Fibroblast of skin of right quadriceps (primary cell): ENCODE measurements around the gene FAM131C.
A peak's percentile ranks its signal among the peaks of the same experiment; 100 is the strongest.

Experiments
- DNase-seq: peaks from one replicate; pipeline ENCODE4 v3.0.0-alpha.2; 2013

The FAM131C gene

DNA sequence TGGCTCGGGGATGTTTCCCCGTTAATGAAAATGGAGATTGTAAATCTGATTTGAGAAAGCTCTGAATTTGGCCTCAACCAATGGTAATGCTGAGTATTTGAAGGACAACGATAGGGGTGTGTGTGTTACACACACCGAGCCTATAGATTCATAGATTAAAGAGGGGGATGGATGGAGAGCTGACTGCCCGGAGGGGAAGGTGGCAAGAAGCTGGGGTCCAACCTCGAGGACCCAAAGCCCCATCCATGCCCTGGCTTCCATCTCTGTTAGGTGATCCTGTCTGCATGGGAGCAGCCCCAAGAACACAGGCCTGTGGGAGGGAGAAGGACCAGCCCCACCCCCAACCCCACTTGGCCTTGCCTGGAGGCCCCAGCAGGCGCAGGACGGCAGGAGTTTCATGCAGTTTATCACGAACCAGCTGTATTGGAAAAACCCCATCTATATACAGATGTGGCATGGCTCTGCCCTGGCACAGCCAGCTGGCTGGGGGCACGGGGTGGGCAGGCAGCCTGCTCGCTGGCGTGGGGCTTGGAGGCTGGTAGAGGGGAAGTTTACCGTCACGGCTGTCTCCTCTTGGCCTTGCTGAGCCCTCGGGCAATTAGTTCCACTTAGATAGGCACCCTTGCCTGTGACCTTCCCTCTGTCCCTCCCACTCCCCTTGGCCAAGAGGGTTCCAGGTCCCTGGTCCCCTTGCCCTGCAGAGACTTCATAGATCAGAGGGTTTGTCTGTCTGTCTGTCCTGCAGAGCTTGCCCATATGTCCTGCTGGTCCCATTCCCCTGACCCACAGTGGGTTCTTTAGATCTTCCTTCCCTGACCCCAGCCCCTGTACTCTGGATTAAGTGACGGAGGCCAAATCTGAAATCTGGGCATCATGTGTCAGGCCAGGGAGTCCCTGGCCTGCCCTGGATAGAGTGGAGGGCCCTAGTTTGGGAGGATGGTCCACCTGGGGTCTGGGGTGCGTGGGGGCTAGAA lies 58.7 kb downstream of the FAM131C start:
- peak; percentile 47 for DNase-seq

DNA sequence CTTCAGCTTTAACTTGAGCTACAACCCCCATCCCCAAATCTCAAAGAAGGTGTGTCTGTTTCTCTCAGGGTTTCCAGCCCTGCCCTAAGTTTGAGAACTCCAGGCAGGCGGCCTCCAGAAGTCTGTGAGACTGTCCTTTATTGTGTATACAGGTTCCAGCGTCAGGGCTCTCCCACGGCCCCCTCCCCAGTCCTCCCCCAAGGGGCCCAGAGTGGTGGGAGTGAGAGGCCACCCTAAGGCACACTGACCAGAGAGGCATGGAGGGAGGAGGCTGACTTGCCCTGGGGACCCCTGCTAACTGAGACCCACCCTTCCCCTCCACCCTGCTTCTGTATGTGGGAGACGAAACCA lies 59.6 kb downstream of the FAM131C start:
- no peak for DNase-seq

DNA sequence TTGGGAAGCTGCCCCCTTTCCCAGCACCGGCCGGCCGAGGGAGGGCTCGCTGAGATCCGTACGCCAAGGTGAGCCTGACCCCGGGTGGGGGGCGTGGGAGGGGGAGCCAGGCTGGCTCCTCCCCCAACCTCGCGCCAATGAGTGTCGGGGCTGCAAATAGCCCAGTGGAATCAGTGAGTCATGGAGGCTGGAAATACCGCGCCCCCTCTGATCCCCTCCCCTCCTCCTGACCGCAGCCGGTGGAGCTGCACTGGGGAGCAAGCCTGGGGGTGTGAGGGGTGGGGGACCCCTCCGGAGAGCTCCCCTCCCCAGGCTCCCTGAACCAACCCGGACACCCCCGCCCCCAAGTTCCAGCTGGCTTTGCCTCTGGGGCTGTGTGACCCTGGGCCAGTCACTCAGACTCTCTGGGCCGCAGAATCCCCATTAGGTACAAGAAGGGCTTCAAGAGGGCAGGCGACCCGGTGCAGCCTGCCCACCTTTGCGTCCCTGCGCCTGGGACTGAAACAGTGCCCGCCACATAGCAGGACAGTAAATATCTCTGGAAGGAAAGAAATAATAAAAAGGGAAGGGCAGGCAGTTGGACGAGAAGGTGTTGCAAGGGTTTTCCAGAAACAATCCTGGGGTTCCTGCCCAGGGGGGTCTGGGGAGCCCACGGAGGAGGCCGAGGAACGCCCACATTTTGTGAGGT lies 60.1 kb downstream of the FAM131C start:
- DNase-seq = peak; percentile 82

DNA sequence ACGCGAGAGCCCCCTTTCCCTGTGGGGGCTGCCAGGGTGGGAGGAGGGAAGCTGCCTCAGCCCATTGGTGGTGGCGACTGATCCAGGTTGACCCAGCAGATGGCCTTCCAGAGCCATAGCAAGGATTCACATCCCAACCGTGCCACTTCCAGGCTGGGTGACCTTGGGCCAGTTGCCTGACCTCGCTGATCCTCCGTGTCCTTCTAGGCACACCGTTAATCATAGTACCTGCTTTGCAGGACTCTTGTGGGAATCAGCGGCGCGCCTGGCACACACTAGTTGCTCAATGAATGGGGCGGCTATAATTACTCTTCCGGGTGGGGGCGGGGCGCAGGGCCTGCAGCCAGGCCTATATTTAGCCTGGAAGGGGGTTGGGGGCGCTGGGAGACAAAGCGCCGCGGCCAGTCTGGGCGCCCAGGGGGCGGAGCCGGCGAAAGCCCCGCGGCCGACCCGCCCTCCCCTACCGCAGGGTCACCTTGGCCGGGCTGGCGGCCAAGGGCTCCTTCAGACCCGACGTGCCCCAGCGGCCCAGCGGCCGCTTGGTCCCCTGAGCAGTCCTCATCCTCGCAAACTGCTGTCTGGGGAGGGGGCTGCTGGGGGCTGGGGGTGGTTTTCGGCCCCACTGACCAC lies 60.7 kb downstream of the FAM131C start:
- DNase-seq = peak; percentile 84

DNA sequence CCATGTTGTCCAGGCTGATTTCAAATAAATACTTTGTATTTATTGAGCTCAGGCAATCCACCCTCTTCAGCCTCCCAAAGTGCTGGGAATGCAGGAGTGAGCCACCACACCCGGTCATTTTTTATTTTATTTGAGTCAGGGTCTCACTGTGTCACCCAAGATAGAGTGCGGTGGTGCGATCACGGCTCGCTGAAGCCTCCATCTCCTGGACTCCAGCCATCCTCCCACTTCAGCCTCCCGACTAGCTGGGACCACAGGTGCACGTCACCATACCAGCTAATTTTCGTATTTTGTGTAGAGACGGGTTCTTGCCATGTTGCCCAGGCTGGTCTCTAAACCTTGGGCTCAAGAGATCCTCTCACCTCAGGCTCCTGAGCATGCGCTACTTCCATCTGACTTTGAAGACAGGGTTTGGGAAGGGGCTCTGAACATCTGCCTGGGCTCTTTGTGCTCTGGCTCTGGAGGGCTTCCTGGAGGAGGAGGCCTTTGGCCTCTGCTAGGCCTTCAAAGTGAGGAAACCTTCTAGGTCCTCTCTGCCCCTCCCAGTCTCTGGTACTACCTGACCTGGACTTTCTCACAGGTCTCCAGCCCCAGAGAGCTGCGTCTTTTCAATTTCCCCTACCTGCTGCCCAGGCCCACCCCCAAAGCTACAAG lies 61.4 kb downstream of the FAM131C start:
- DNase-seq = no peak

DNA sequence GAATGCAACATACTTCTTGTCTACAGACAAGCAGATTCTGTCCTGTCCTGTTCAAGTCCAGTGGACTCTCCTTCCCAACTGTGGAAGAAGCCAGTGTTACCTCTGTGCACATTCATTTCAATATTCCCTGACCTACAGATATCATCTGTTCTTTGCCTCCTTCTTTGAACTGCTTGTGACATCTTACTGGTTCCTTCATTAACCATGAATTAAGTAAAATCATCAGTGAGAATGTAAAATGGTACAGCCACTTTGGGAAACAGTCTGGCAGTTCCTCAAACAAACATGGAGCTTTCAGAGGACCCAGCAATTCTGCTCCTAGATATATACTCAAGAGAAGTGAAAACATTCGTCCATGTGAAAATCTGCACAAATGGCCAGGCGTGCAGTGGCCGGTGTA lies 62.6 kb downstream of the FAM131C start:
- no peak for DNase-seq

DNA sequence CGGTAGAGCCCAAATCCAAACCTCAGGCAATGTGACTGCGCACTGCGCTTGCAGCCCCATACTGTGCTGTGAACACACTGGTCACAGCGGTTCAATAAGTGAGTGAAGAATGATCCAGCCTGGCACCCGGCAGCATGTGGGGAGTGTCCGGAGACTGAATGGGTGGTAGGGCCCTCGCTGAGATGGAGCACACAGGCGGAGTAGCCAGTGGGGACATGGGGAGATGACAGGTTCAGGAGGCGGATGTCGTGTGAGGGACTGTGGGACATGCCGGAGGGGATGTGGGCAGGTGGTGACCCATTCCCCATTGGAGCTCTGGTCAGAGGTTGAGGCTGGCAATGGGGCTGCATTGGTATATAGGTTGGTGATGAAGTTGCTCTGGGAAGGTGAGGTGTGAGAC lies 63.8 kb downstream of the FAM131C start:
- no peak for DNase-seq

DNA sequence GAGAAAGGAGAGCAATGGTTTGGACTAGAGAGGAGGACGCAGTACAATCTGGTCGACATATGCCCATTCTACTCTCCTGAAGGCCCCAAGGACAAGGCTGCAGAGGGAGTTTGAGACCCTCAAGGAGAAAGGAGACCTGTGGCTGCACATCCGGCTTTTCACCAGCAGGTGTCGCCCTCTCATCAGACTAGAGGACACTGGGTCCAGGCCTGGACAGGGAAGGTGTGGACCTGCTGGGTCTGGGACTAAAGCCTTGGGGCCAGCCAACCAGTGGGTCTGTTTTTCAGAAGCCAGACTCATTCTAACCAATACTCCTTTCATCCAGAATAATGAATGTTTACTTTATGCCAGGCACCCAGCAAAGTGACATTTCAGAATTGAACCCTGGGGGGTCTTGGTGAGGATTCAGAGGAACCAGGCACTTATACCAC lies 64.4 kb downstream of the FAM131C start:
- DNase-seq = peak; percentile 67
